Frontal cortex (tissue), 4 donors: Measurements from ENCODE around the gene NAIF1. TPM values are rescaled to one million over a fixed set of nuclear protein-coding genes. Genes with fewer than 3 reads are reported as not detected.
"Not testable (repeated sequence)": the region's sequence is repeated elsewhere in the genome, so short reads cannot be mapped to it uniquely, and the experiment has no call there.

Source experiments
- DNase-seq, 2 donors: peaks; one replicate each; pipeline ENCODE4 v3.0.0; 2012; ENCODE audit warnings: low spot score in 2 of 2
- FAIRE-seq: peaks from 2 replicates; lab custom pipeline; 2012; peaks lifted over from hg19 to GRCh38; lab: Jason Lieb, UNC
- total RNA-seq: library from RNA; depleted of rRNA; stranded (reverse); fragments of >200 nt; gene quantifications from one replicate; pipeline ENCODE4 v1.2.3, GENCODE V29; 2014
- donor health status: control.
- donor health status: control.
- donor health status: control.

Gene NAIF1
- total RNA-seq, 1 donor from 2014 or later: 9.0 TPM

DNA sequence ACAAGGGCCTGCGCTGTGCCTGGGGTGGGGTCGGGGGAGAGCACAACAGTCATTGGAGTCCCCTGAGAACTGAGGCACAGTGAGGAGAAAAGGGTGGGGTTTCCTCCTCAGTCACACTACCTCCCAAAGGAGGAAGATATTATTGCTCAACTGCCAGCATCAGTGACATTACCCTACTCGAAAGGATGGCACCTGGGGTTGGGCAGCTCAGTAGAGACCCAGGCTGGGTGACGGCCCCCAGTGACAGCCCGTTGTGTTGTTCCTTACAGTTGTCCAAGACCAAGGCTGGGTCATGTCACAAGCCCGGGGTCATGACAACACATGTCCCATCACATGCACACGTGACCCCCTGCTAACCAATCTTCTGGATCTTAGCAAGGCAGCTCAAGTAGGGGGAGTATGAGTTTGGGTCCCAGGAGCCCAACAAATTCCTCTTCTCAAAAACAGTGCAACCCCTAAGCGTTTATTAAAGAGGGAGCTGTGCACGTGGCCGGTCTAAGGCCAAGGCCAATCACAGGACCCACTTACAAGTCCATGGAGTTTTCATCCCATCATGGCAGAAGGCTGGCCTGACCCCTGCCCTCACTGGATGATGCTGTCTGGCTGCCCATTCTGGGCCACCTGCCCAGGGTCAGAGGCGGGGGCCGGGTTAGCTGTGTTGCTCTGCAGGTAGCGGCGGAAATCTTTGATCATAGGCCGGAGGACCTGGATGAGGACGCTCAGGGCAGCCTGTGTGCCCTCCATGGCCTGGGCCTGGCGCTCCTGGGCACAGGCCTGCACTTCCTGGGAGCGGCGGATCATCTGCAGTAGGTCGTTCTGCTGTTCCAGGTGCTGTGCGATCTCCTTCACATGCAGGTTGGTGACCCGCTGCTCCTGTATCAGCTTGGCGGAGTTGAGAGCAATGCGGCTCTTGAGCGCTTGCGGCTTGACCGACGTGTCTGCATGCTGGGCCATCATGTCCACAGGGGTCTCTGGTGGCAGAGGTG, 4.0 kb downstream of the NAIF1 start:
- no peak for FAIRE-seq
- DNase-seq: no peak

DNA sequence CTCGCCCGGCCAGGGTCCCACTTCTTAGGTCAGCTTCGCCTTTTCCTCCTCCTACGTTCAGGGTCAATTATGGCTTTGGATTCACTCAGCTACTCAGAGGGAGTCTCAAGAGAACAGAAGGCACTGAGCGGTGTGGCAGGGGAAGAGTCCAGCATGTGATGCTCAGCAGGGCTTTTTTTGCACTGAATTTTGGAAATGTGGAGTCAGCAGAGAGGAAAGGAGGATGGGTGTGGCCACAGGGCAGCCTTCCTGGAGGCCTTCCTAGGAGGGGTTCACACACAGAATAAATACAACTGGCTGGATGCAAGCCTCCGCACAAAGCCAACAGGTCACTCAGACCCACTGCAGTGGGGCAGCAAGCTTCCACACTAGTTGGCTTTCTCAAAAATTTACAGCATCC, 4.8 kb downstream of the NAIF1 start:
- no peak for DNase-seq
- FAIRE-seq: no peak

DNA sequence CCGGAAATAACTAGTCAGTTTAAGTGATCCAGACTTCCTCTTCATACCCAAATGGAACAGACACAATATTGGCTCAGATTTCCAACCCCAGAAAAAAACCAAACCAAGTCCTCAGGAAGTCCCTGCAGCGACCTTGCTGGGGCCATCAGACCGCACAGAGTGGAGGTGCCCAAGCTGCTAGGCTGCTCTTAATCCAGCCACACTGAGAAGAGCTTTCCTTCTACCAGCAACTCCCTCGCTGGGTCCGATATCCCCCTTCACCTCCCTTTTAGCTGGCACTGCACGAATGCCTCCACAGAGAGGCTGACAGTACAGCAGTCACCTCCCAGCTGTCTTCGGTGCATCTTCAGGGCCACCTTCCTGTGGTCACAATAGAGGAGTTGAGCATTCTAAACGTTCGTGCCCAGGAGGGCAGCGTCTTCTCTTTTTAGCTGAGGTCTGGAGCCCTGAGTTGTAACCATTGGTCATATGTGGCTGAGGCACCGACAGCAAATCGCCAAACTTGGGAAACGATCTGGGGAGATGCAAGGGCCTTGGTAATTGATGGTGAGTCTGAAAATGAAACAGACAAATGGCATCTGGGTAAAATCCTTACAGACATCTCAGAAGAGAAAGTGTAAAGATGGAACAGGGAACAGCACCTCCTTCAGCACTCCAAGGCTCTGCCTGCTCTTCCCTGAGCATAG, 5.7 kb downstream of the NAIF1 start:
- no peak for DNase-seq
- no peak for FAIRE-seq

DNA sequence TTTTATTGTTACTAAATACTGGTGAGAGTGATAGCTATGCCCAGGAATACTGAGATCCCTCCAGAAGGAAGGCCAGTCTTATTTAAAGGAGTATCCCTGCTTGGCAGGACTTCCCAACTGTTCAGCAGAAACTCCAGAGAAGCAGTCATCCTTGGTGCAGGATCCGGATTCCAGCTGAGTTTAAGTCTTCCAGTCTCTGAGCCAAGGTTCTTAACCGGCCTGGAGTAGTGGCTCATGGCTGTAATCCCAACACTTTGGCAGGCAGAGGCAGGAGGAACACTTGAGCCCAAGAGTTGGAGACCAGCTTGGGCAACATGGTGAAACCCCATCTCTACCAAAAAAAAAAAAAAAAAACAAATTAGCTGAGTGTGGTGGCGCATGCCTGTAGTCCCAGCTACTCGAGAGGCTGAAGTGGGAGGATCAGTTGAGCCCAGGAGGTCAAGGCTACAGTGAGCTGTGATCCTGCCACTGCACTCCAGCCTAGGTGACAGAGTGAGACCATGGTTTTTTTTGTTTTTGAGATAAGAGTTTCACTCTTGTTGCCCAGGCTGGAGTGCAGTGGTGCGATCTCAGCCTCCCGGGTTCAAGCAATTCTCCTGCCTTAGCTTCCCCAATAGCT, 7.6 kb downstream of the NAIF1 start:
- FAIRE-seq: no peak

DNA sequence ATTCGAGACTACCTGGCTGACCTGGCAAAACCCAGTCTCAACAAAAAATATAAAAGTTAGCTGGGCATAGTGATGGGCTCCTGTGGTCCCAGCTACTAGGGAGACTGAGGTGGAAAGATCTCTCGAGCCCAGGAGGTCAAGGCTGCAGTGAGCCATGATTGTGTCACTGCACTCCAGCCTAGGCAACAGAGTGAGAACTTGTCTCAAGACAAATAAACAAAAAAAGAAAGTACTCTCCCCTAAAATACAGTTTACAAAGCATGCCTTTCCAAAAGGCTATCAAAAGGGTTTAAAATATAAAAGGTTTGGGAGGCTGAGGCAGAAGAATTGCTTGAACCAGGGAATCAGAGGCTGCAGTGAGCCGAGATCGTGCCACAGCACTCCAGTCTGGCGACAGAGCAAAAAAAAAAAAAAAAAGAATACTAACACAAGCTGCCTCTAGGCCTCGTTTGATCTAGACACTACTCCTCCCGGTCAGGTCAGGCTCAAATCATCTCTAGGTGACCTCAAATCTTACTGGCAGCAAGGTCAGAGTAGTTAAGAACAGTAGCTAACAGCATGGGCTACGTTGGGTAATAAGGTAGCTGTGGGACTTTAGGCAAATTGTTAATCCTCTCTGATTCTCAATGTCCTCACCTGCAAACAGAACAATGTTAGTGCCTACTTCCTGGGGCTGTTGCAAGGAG, 9.3 kb downstream of the NAIF1 start:
- DNase-seq (no peak), FAIRE-seq (no peak)

More for the DNA sequence above, 7.6 kb downstream of the NAIF1 start:
- no peak for DNase-seq

DNA sequence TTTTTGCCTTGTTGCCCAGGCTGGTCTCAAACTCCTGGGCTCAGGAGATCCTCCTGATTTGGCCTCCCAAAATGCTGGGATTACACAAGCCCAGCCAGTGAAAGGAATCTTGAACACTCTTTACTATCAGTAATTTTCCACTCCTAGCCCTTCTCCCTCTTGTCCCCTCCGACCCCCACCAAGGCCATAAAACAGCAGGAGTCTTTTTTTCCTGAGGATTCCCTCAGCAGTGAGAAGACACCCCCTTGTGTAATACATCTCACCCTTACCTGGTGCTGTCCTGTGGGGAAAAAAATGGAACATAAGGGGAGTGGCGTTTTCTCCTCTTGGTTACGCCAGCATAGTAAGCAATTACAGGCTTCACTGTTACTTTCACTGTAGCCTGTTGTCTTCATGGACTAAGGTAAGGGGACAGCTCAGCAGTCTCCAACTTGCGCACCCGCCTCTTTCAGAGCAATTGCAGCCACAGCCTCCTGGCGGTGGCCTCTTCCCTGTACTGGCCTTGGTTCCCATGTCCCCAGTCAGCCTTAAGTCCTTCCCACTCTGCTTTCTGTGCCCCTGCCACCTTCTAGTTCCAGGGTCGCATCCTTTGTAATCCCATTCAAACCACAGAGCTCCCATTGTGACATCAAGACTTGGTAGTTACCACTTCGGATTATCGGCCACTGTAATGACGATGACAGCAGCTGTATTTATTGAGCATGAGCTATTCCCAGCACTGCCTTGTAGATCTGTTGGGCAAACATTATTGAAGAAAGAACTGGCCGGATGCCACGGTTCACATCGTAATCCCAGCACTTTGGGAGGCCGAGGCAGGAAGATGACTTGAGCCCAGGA, 10.0 kb downstream of the NAIF1 start:
- DNase-seq: no peak
- FAIRE-seq: no peak

DNA sequence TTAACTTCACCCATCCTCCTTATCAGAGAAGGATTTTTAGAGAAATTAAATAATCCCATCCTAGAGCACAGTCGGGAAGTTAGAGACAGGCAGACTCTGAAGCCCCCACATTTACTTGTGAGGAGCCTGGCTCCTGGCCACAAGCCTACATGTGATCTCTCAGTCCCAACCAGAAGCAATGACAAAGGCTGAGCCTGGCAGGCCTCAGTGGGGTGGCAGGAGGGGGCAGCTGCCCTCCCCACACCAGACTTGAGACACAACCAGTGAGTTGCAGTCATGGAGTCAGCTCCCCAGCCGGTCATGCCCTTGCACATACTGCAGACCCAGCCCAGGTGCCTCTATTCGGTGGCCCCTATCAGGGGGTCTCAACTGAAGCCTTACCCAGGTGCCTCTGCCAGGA, 11.0 kb downstream of the NAIF1 start:
- no peak for DNase-seq
- no peak for FAIRE-seq

DNA sequence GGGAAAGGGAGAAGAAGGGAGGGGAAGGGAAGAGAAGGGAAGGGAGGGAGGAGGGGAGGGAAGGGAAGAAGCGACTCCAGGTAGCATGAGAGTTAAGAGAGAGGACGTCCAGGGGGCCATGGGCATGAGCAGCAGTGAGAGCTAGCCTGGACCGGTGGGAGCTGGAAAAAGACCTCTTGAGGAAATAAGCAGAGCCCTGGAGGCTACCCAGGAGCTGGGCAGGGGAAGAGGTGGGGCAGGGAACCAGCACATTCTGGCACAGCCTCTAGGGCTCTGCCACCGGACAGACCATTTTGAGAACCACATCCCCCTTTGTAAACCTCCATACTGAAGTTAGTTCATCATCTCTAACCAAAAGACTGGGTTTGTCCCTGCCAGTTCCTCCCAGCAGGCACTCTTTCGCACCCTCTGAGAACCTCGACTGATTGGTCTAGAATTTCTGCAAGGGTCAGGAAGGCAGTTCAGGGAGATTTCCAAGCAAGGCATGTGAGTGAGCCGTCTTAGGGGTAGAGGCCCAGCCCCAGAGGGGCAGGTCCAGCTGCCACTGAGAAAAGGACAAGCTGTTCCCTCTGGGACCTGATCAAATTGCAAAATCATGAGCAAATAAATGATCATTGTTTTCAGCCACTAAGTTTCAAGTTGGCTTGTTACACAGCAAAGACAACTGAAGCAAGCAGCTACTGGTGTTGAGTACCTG, 11.6 kb downstream of the NAIF1 start:
- no peak for FAIRE-seq
- no peak for DNase-seq

DNA sequence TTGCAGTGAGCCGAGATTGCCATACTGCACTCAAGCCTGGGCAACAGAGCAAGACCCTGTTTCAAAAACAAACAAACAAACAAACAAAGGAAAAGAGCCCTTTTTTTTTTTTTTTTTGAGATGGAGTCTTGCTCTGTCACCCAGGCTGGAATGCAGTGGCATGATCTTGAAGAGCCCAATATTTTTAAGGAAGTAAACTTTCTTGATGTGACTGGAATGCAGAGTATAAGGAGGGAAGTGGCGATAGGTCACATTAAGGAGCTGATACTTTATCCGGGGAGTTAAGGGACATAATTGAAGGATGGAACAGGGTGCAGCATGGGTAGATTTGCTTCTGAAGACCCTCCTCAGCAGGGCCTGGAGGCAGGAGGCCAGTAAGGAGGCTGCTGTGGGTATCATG, 13.0 kb downstream of the NAIF1 start:
- FAIRE-seq: no peak
- DNase-seq: no peak

DNA sequence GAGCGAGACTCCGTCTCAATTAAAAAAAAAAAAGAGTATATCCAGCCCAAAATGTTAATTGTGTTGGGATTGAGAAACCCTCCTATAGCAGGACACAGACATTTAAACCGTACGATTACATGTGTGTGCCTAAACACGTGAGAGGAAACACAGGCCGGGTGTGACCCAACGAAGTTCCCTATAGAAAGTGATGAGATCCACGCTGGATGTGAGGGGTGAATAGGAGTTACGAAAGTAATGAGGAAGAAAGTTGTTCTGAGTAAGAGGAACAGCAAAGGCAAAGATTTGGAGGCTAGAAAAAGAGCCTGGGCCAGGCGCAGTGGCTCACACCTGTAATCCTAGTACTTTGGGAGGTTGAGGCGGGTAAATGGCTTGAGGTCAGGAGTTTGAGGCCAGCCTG, 13.6 kb downstream of the NAIF1 start:
- DNase-seq: no peak
- no peak for FAIRE-seq

DNA sequence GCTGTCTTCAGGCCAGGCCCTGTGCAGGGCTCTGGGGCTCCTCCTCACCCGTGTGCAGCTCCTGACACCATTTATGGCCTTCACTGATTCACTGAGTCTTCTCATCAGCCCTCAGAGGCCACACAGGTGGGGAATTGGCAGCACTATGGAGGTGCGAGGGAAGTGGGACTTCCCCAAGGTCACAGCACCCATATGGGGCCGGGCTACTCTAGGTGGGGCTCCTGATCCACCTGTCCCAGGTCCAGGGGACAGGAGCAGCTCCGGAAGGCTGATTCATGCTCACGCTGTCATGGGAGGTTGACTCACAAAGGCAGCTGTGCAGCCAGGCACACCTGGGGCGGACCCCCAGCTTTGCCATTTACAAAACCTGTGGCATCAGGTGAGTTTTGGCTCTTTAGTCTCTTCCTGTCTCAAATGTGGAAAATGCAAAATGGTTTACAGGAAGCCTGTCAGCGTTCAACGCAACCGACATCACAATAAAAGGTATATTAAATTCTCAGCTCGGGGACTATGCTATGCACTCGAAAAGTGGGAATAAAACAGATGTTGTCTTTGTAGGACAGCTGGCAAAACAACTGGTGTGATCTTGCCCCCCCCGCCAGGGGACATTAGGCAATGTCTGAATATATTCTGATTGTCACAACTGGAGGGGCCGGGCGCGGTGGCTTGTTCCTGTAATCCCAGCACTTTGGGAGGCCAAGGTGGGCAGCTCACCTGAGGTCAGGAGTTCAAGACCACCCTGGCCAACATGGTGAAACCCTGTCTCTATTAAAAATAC, 15.0 kb downstream of the NAIF1 start:
- FAIRE-seq (no peak), DNase-seq (no peak)

DNA sequence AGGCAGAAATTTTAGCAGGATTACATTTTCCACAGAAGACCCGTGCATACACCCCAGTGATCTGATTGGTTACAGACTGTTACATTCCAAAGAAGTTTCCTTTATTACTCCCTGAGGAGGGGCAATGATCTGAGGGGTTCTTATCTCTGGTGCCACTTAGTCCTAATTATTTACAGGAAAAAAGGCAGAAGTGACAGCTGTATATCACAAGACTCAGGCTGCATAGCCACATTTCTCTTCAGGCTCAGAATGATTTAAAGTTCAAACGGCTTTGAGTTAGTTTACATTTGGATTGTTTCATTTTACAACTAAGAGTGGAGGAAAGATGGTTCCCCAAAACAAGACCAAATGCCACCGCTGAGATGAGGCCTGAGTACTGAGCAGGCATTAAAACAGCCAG, 17.3 kb downstream of the NAIF1 start:
- FAIRE-seq: no peak

DNA sequence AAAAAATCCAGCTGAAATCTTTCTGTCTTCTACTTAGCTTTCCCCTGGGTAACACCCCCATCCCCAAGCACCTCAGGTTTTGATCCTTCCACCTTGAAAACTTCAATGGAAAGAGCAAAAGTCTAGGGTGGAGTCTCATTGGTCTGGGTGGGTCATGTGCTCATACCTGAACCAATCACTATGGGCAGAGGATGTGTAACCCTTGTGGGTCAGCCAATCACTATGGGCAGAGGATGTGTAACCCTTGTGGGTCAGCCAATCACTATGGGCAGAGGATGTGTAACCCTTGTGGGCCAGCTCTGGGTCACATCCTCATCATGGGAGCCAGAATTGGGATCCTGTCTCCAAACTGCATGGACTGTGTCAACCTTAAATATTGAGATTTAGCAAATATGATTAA, 18.5 kb downstream of the NAIF1 start:
- DNase-seq: no peak
- FAIRE-seq: no peak

More for the DNA sequence above, 17.3 kb downstream of the NAIF1 start:
- DNase-seq: no peak

DNA sequence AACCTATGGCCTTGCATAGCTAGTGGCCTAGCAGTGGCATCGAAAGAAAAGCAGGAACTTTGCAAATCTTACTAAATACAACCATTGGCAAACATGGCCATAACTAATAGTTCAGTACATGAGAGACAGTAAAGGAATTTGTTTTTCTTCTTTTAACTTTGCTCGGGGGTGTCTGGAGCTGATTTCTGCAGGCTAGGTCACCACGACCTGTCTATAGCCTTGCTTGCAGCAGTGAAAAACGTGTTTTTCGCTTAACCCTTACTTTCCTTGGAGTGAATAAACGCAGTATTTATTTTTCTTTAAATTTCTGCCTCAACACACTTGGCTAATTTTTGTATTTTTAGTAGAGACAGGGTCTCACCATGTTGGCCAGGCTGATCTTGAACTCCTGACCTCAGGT, 19.9 kb downstream of the NAIF1 start:
- no peak for DNase-seq
- FAIRE-seq: no peak

DNA sequence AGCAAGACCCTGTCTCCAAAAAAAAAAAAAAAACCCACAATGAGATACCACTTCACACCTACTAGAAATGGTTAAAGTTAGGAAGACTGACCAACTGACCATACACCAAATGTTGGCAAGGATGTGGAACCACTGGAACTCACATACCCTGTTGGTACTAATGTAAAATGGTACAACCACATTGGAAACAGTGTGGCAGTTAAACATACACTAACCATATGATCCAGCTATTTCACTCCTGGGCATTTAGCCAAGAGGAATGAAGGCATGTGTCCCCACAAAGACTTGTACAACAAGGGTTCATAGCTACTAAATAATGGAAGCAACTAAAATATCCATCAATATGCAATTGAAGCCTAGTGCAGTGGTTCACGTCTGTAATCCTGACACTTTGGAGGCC, 21.3 kb downstream of the NAIF1 start:
- DNase-seq (no peak), FAIRE-seq (no peak)

DNA sequence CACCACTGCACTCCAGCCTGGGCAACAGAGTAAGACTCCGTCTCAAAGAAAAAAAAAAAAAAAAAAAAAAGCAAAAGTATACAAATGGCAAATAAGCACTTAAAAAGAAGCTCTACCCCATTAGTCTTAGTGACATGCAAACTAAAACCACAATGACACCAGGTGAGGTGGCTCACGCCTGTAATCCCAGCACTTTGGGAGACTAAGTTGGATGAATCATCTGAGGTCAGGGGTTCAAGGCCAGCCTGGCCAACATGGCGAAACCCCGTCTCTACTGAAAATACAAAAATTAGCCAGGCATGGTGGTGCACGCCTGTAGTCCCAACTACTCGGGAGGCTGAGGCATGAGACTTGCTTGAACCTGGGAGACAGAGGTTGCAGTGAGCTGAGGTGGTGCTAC, 21.7 kb downstream of the NAIF1 start:
- FAIRE-seq, DNase-seq: not testable (repeated sequence)

DNA sequence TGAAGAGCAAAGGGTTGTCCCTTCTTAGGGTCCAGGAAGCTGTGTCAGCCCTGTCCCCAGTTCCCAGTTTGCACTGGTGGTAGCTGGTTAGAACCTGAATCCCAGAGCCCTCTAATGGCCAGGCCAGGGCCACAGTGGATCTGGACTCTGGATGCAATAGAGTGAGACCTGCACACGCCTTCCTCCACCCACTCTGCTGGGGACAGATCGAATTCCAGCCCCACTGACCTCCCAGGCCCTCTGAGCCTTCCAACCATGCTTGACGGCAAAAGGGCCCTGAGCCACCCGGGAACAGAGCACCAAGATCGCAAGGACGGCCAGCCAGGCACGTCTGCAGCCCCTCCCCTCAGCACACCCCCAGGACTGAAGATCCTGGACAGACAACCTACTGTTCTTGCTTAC, 23.7 kb downstream of the NAIF1 start:
- FAIRE-seq: no peak

DNA sequence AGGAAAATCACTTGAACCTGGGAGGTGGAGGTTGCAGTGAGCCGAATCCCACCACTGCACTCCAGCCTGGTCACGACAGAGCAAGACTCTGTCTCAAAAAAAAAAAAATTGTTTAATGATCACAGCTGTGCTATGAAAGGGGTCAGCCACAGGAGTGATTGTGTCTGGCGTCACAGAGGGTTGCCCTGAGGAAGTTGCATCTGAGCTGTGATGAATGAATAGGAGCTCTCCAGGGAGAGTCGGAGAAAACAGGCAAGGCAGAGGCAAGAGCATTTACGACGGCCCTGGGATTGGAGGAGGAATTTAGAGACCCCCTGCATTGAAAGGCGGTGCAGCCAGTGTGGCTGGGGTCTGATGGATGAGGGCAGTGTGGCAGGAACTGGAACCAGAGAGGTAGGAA, 25.1 kb downstream of the NAIF1 start:
- FAIRE-seq: no peak
- no peak for DNase-seq

More for the DNA sequence above, 23.7 kb downstream of the NAIF1 start:
- no peak for DNase-seq
